ENCODE data around the gene ZNF436.
"Not testable (repeated sequence)": the region's sequence is repeated elsewhere in the genome, so short reads cannot be mapped to it uniquely, and the experiment has no call there.

Gene ZNF436

GRCh38 chr1:23376890-23377811, 7.5 kb upstream of the ZNF436 start:
- peaks cover 3% of the 10 kb centered on the region for H3K27me3 Mint-ChIP-seq (ENCODE audit: low read depth, poor library complexity)
- H3K4me1 Mint-ChIP-seq: peaks cover 57% of the 10 kb centered on the region
- H3K4me3 Mint-ChIP-seq: no peak overlapping the region
- peaks cover 9% of the 10 kb centered on the region for H3K9me3 Mint-ChIP-seq
- no peak for DNase-seq
- no peak for TF ChIP-seq CTCF (IDR thresholded peaks at IDR 0.05)
- H3K36me3 Mint-ChIP-seq (ENCODE audit: low read depth): peaks cover 18% of the 10 kb centered on the region
- peak overlapping the region; percentile 71 for H3K27ac Mint-ChIP-seq

- H3K27me3 Mint-ChIP-seq (ENCODE audit: low read depth, poor library complexity); DNase-seq; H3K4me3 Mint-ChIP-seq; H3K9me3 Mint-ChIP-seq: not testable (repeated sequence)
- Mint-ChIP-seq H3K4me1 (peaks cover 71% of the 10 kb centered on the region), H3K27ac (peak overlapping the region; percentile 70), H3K36me3 (ENCODE audit: low read depth) (peaks cover 20% of the 10 kb centered on the region)
Measured at GRCh38 chr1:23374079-23374735, 4.6 kb upstream of the ZNF436 start.

DNA sequence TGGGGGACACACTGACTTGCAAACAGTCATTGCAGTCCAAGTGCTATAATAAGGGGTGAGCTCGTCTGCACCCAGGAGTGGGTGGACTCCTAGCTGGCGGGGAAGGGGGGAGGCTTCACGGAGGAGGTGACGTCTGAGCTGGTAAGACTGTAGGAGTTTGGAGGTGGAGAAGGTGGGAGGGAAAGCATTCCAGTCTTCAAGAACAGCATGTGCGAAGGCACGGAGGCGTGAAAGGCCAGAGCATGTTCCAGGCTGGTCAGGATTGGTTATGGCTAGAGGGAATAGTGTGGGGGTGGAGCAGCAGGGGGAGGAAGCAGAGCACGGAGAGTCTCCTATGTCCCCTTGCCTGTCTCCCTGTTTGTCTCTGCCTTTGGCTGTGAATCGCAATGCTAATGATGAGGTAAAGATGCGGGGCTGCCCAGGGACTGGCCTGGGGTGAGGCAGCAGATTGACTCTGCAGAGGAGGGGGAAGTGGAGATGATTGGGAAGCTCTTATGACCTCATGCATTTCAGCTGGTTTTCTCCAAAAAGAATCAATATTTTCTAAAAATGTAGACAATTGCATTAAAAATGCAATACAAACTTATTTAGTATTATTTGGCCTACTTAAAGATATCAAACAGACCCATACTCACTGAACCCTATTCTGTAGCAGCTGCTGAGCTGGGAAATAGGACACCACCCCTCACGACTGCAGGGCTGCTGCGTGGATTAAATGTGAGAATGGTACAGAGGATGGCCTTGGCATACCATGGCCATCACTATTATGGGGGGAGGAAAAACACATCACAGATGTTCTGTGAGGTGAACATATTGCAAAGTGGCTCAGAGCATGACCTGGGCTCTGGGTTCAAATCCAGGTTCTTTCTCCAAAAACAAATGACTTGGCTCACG, 2.6 kb upstream of the ZNF436 start:
- Mint-ChIP-seq H3K27me3 (ENCODE audit: low read depth, poor library complexity) (peaks cover 8% of the 10 kb centered on the region), H3K36me3 (ENCODE audit: low read depth) (peaks cover 26% of the 10 kb centered on the region), H3K9me3 (peaks cover 9% of the 10 kb centered on the region), H3K27ac (peak overlapping the region; percentile 100), H3K4me1 (peaks cover 75% of the 10 kb centered on the region), H3K4me3 (peak overlapping the region; percentile 96)
- TF ChIP-seq CTCF (IDR thresholded peaks at IDR 0.05): no peak
- peak; percentile 16 for DNase-seq

GRCh38 chr1:23370709-23371584, 1.3 kb upstream of the ZNF436 start:
- Mint-ChIP-seq H3K4me1 (peaks cover 75% of the 10 kb centered on the region), H3K27me3 (ENCODE audit: low read depth, poor library complexity) (peaks cover 9% of the 10 kb centered on the region), H3K36me3 (ENCODE audit: low read depth) (peaks cover 39% of the 10 kb centered on the region), H3K4me3 (peak overlapping the region; percentile 96), H3K27ac (peak overlapping the region; percentile 100), H3K9me3 (peaks cover 22% of the 10 kb centered on the region)
- peak; percentile 55 for DNase-seq
- TF ChIP-seq CTCF (IDR thresholded peaks at IDR 0.05): peak; percentile 22

GRCh38 chr1:23370330-23370708, 683 bp upstream of the ZNF436 start:
- H3K27me3 Mint-ChIP-seq (ENCODE audit: low read depth, poor library complexity): peaks cover 9% of the 10 kb centered on the region
- no peak for TF ChIP-seq CTCF (IDR thresholded peaks at IDR 0.05)
- H3K4me3 Mint-ChIP-seq: peak overlapping the region; percentile 96
- DNase-seq: no peak
- peak overlapping the region; percentile 100 for H3K27ac Mint-ChIP-seq
- peaks cover 43% of the 10 kb centered on the region for H3K36me3 Mint-ChIP-seq (ENCODE audit: low read depth)
- peaks cover 74% of the 10 kb centered on the region for H3K4me1 Mint-ChIP-seq
- H3K9me3 Mint-ChIP-seq: peaks cover 28% of the 10 kb centered on the region
